OCI-LY3 (cell line): Measurements from ENCODE around the gene DCHS2.

Experiments used
- H2AFZ ChIP-seq: fragments of 200-600, 300-600 bp; shearing (Covaris generic); 2 replicates; pipeline ENCODE4 v1.6.0; 2014; ENCODE audit warnings: antibody characterized with exemption, low read depth, low read length
- H3K27ac ChIP-seq: fragments of 200-600, 300-600 bp; sonication (generic); 2 replicates; pipeline ENCODE4 v1.5.1; 2014; ENCODE audit warnings: mild to moderate bottlenecking, low read length, moderate library complexity, mixed read lengths
- H3K27me3 ChIP-seq: fragments of 200-600, 300-600 bp; sonication (generic); 2 replicates; pipeline ENCODE4 v1.6.1; 2014; ENCODE audit warnings: low read depth, low read length, mixed read lengths
- H3K36me3 ChIP-seq: fragments of 200-600, 300-600 bp; sonication (generic); replicated peaks from 2 replicates; pipeline ENCODE3; 2014; ENCODE audit warnings: low read depth, low read length, mixed read lengths
- H3K4me1 ChIP-seq: fragments of 300-600, 200-600 bp; sonication (generic); 2 replicates; pipeline ENCODE4 v1.6.1; 2014; ENCODE audit warnings: low read length, mixed read lengths
- H3K4me2 ChIP-seq: fragments of 200-600, 300-600 bp; sonication (generic); 2 replicates; pipeline ENCODE4 v1.6.1; 2014; ENCODE audit warnings: low read length, mixed read lengths
- H3K4me3 ChIP-seq: fragments of 300-600, 200-600 bp; sonication (generic); 2 replicates; pipeline ENCODE4 v1.5.1; 2014; ENCODE audit warnings: antibody characterized with exemption, mild to moderate bottlenecking, low read length, moderate library complexity
- H3K79me2 ChIP-seq: fragments of 300-600, 200-600 bp; shearing (Covaris generic); 2 replicates; pipeline ENCODE4 v1.6.1; 2014; ENCODE audit warnings: mild to moderate bottlenecking, low read length, mixed read lengths
- H3K9ac ChIP-seq: fragments of 300-600, 200-600 bp; shearing (Covaris generic); 2 replicates; pipeline ENCODE4 v1.6.0; 2014; ENCODE audit warnings: mild to moderate bottlenecking, low read length, moderate library complexity
- H3K9me3 ChIP-seq: fragments of 200-600, 300-600 bp; shearing (Covaris generic); 2 replicates; pipeline ENCODE4 v1.6.1; 2014; ENCODE audit warnings: low read length, mixed read lengths; ENCODE audit not compliant: insufficient read depth
- H4K20me1 ChIP-seq: fragments of 200-600, 300-600 bp; sonication (generic); 2 replicates; pipeline ENCODE4 v1.6.1; 2016; ENCODE audit warnings: low read length, mixed read lengths; ENCODE audit not compliant: insufficient read depth
- CTCF ChIP-seq: fragments of 200-600, 300-600 bp; sonication (generic); IDR thresholded peaks from 2 replicates; pipeline ENCODE4 v1.5.1; 2014; ENCODE audit warnings: antibody characterized with exemption, low read length, low read depth
- EZH2phosphoT487 ChIP-seq: fragments of 200-600 bp; shearing (Covaris generic); IDR thresholded peaks from 2 replicates; pipeline ENCODE4 v1.6.1; 2018; ENCODE audit warnings: antibody characterized with exemption, mixed run types, low read depth

Gene DCHS2

GRCh38 chr4:154502111-154502510, 10.5 kb upstream of the DCHS2 start:
- H3K27me3 ChIP-seq, result peaks cover 83% of the 10 kb centered on the region
- no peaks in the 10 kb centered on the region for H3K36me3 ChIP-seq
- no peak overlapping the region for H3K4me3 ChIP-seq
- TF ChIP-seq EZH2phosphoT487 (no peak), CTCF (no peak)
- H3K27ac ChIP-seq, result no peak overlapping the region
- H4K20me1 ChIP-seq, result no peaks in the 10 kb centered on the region
- no peak overlapping the region for H3K9ac ChIP-seq
- H3K9me3 ChIP-seq, result no peaks in the 10 kb centered on the region
- H3K79me2 ChIP-seq, result no peaks in the 10 kb centered on the region
- no peaks in the 10 kb centered on the region for H3K4me1 ChIP-seq
- no peak overlapping the region for H3K4me2 ChIP-seq
- H2AFZ ChIP-seq, result no peak overlapping the region

- Histone ChIP-seq H3K4me1 (no peaks in the 10 kb centered on the region), H3K27me3 (peaks cover 59% of the 10 kb centered on the region), H3K4me3 (no peak overlapping the region), H3K9me3 (no peaks in the 10 kb centered on the region), H3K4me2 (no peak overlapping the region), H4K20me1 (no peaks in the 10 kb centered on the region), H3K27ac (no peak overlapping the region), H3K36me3 (no peaks in the 10 kb centered on the region), H2AFZ (no peak overlapping the region), H3K9ac (no peak overlapping the region), H3K79me2 (no peaks in the 10 kb centered on the region)
- TF ChIP-seq CTCF (no peak), EZH2phosphoT487 (no peak)
Observed at GRCh38 chr4:154497889-154498288, 6.3 kb upstream of the DCHS2 start.

- Histone ChIP-seq H4K20me1 (no peaks in the 10 kb centered on the region), H3K27ac (no peak overlapping the region), H3K36me3 (no peaks in the 10 kb centered on the region), H3K79me2 (no peaks in the 10 kb centered on the region), H3K9me3 (no peaks in the 10 kb centered on the region), H3K4me2 (no peak overlapping the region), H2AFZ (no peak overlapping the region), H3K9ac (no peak overlapping the region), H3K27me3 (peaks cover 45% of the 10 kb centered on the region), H3K4me3 (no peak overlapping the region), H3K4me1 (no peaks in the 10 kb centered on the region)
- TF ChIP-seq CTCF (no peak), EZH2phosphoT487 (no peak)
Observed at GRCh38 chr4:154495867-154496266, 4.3 kb upstream of the DCHS2 start.

GRCh38 chr4:154492288-154492687, 689 bp upstream of the DCHS2 start:
- no peak overlapping the region for H2AFZ ChIP-seq
- H3K27ac ChIP-seq, result no peak overlapping the region
- no peak overlapping the region for H3K4me2 ChIP-seq
- no peaks in the 10 kb centered on the region for H3K36me3 ChIP-seq
- no peak for TF ChIP-seq CTCF
- no peak for TF ChIP-seq EZH2phosphoT487
- H3K79me2 ChIP-seq, result no peaks in the 10 kb centered on the region
- H3K4me3 ChIP-seq, result no peak overlapping the region
- no peak overlapping the region for H3K9ac ChIP-seq
- H3K27me3 ChIP-seq, result peaks cover 25% of the 10 kb centered on the region
- no peaks in the 10 kb centered on the region; the same call in 1 of the 2 replicates for H3K9me3 ChIP-seq
- H4K20me1 ChIP-seq, result no peaks in the 10 kb centered on the region
- H3K4me1 ChIP-seq, result no peaks in the 10 kb centered on the region
